OCI-LY1 (cell line): ENCODE data around the gene CTBP2.

ENCODE experiments used
- H2AFZ ChIP-seq: fragments of 200-600 bp; sonication (generic), shearing (Covaris generic); 2 replicates; pipeline ENCODE4 v1.6.0; 2014; ENCODE audit warnings: antibody characterized with exemption, mild to moderate bottlenecking, low read length
- H3F3A ChIP-seq: fragments of 200-600 bp; sonication (generic), shearing (Covaris generic); 2 replicates; pipeline ENCODE4 v1.6.0; 2014; ENCODE audit warnings: mild to moderate bottlenecking, antibody characterized with exemption, low read length, moderate library complexity; ENCODE audit not compliant: insufficient read depth
- H3K27ac ChIP-seq: fragments of 200-600 bp; sonication (generic); 2 replicates; pipeline ENCODE4 v1.5.1; 2014; ENCODE audit warnings: low read length, mixed run types, mild to moderate bottlenecking, low read depth; ENCODE audit not compliant: poor library complexity, severe bottlenecking
- H3K27me3 ChIP-seq: fragments of 200-600 bp; sonication (generic); 2 replicates; pipeline ENCODE4 v1.6.0; 2014; ENCODE audit warnings: antibody characterized with exemption, mild to moderate bottlenecking, low read length, moderate library complexity; ENCODE audit not compliant: insufficient read depth
- H3K36me3 ChIP-seq: fragments of 200-600 bp; sonication (generic); 2 replicates; pipeline ENCODE4 v1.6.1; 2014; ENCODE audit warnings: mild to moderate bottlenecking, antibody characterized with exemption, low read length, moderate library complexity, mixed read lengths; ENCODE audit not compliant: insufficient read depth
- H3K4me1 ChIP-seq: fragments of 200-600 bp; sonication (generic); 2 replicates; pipeline ENCODE4 v1.5.1; 2014; ENCODE audit warnings: mild to moderate bottlenecking, low read length, moderate library complexity; ENCODE audit not compliant: insufficient read depth, severe bottlenecking
- H3K4me2 ChIP-seq: fragments of 200-600 bp; sonication (generic), shearing (Covaris generic); 2 replicates; pipeline ENCODE4 v1.6.1; 2014; ENCODE audit warnings: low read length
- H3K4me3 ChIP-seq: fragments of 200-600 bp; sonication (generic); 2 replicates; pipeline ENCODE4 v1.5.1; 2014; ENCODE audit warnings: low read length, low read depth, mild to moderate bottlenecking, mixed read lengths; ENCODE audit not compliant: poor library complexity, severe bottlenecking
- H3K79me2 ChIP-seq: fragments of 200-600 bp; shearing (Covaris generic); 2 replicates; pipeline ENCODE4 v1.6.1; 2016; ENCODE audit warnings: mixed run types, low read length, mixed read lengths; ENCODE audit not compliant: insufficient read depth
- H3K9ac ChIP-seq: fragments of 200-600 bp; sonication (generic), shearing (Covaris generic); 2 replicates; pipeline ENCODE4 v1.6.1; 2014; ENCODE audit warnings: mild to moderate bottlenecking, low read length, mixed read lengths
- H3K9me2 ChIP-seq: fragments of 200-600 bp; sonication (generic), shearing (Covaris generic); 2 replicates; pipeline ENCODE4 v1.6.1; 2014; ENCODE audit warnings: low read depth, mild to moderate bottlenecking, low read length, mixed read lengths
- H3K9me3 ChIP-seq: fragments of 200-600 bp; shearing (Covaris generic); 2 replicates; pipeline ENCODE4 v1.6.1; 2014; ENCODE audit warnings: low read length, mixed read lengths
- H4K20me1 ChIP-seq: fragments of 200-600 bp; sonication (generic), shearing (Covaris generic); 2 replicates; pipeline ENCODE4 v1.6.0; 2016; ENCODE audit warnings: mild to moderate bottlenecking, low read length; ENCODE audit not compliant: insufficient read depth
- CTCF ChIP-seq: fragments of 200-600 bp; sonication (generic), shearing (Covaris generic); IDR thresholded peaks from 2 replicates; pipeline ENCODE4 v1.5.1; 2017; ENCODE audit warnings: mild to moderate bottlenecking, antibody characterized with exemption, low read length, moderate library complexity, mixed read lengths
- EZH2 ChIP-seq: fragments of 200-600 bp; sonication (generic), shearing (Covaris generic); IDR thresholded peaks from 2 replicates; pipeline ENCODE4 v1.8.0; 2017; ENCODE audit warnings: borderline replicate concordance, mixed run types, mild to moderate bottlenecking, antibody characterized with exemption, low read length, moderate library complexity, mixed read lengths

The CTBP2 gene

GRCh38 chr10:125002047-125002422, 158.3 kb downstream of the CTBP2 start:
- no peaks in the 10 kb centered on the region for H3K79me2 ChIP-seq
- no peaks in the 10 kb centered on the region for H3K9me2 ChIP-seq
- TF ChIP-seq EZH2 (no peak), CTCF (no peak)
- H3K9ac ChIP-seq, result no peak overlapping the region
- H3K4me3 ChIP-seq, result no peak overlapping the region
- no peak overlapping the region for H2AFZ ChIP-seq
- no peaks in the 10 kb centered on the region for H3K4me1 ChIP-seq
- H3K36me3 ChIP-seq, result no peaks in the 10 kb centered on the region
- H3K27ac ChIP-seq, result no peak overlapping the region
- H3F3A ChIP-seq, result no peaks in the 10 kb centered on the region
- 0 out of 2 replicates have a peak, but pooled peaks cover 4% of the 10 kb centered on the region for H3K27me3 ChIP-seq
- H4K20me1 ChIP-seq, result no peaks in the 10 kb centered on the region
- no peak overlapping the region for H3K4me2 ChIP-seq
- no peaks in the 10 kb centered on the region for H3K9me3 ChIP-seq

GRCh38 chr10:125001313-125002046, 158.9 kb downstream of the CTBP2 start:
- Histone ChIP-seq H3K9ac (no peak overlapping the region), H3K79me2 (no peaks in the 10 kb centered on the region), H2AFZ (no peak overlapping the region), H3K4me1 (no peaks in the 10 kb centered on the region), H3K36me3 (no peaks in the 10 kb centered on the region), H3K4me2 (no peak overlapping the region), H3K27me3 (no peaks in the 10 kb centered on the region; the same call in 1 of the 2 replicates), H3K9me3 (no peaks in the 10 kb centered on the region), H3F3A (no peaks in the 10 kb centered on the region), H3K27ac (no peak overlapping the region), H3K4me3 (no peak overlapping the region), H3K9me2 (no peaks in the 10 kb centered on the region), H4K20me1 (no peaks in the 10 kb centered on the region)
- TF ChIP-seq CTCF (no peak), EZH2 (no peak)

GRCh38 chr10:125000366-125001312, 159.7 kb downstream of the CTBP2 start:
- no peak overlapping the region for H3K4me3 ChIP-seq
- H3K27ac ChIP-seq, result no peak overlapping the region
- H3K79me2 ChIP-seq, result no peaks in the 10 kb centered on the region
- H2AFZ ChIP-seq, result no peak overlapping the region
- no peaks in the 10 kb centered on the region for H3K36me3 ChIP-seq
- no peak overlapping the region for H3K4me2 ChIP-seq
- H3K9me3 ChIP-seq, result no peaks in the 10 kb centered on the region
- no peaks in the 10 kb centered on the region; the same call in 1 of the 2 replicates for H3K27me3 ChIP-seq
- H3K9me2 ChIP-seq, result no peaks in the 10 kb centered on the region
- TF ChIP-seq CTCF (no peak), EZH2 (no peak)
- H4K20me1 ChIP-seq, result no peaks in the 10 kb centered on the region
- H3K9ac ChIP-seq, result no peak overlapping the region
- no peaks in the 10 kb centered on the region for H3K4me1 ChIP-seq
- no peaks in the 10 kb centered on the region for H3F3A ChIP-seq
